ENCODE data around the gene DPYSL5. TPM values are rescaled to one million over a fixed set of nuclear protein-coding genes. Genes with fewer than 3 reads are reported as not detected.

Gene DPYSL5
- total and polyA plus RNA-seq, 2 donors (not counting 1 experiment from before 2014, with no cell fraction given): not detected

DNA sequence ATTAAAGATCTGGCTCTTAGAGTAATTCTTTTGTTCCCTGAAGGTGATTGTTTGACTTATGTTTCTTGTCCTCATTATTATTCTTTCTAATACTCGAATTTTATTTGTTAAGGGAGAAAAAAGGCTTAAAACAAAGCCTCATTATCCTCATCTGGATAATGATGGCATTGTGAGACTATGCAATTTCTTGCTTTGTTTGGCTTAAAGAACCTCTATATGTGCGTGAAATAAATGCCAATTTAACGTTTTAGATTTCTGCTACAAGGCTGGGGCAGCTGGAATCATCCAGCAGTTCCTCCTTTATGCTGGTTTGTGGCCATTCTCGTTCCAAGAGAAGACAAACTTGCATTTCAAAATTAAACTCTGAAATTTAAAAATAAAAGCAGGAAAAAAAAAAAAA lies 4.9 kb upstream of the DPYSL5 start:
- TF ChIP-seq EZH2 (IDR thresholded peaks at IDR 0.05; ENCODE audit: low read length, missing control alignments): no peak
- TF ChIP-seq, protein P1, sequence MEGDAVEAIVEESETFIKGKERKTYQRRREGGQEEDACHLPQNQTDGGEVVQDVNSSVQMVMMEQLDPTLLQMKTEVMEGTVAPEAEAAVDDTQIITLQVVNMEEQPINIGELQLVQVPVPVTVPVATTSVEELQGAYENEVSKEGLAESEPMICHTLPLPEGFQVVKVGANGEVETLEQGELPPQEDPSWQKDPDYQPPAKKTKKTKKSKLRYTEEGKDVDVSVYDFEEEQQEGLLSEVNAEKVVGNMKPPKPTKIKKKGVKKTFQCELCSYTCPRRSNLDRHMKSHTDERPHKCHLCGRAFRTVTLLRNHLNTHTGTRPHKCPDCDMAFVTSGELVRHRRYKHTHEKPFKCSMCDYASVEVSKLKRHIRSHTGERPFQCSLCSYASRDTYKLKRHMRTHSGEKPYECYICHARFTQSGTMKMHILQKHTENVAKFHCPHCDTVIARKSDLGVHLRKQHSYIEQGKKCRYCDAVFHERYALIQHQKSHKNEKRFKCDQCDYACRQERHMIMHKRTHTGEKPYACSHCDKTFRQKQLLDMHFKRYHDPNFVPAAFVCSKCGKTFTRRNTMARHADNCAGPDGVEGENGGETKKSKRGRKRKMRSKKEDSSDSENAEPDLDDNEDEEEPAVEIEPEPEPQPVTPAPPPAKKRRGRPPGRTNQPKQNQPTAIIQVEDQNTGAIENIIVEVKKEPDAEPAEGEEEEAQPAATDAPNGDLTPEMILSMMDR (conservative IDR thresholded peaks at IDR 0.05 in 1 of 2, IDR thresholded peaks at IDR 0.05 in 1 of 2; ENCODE audit: low read depth in 1 of 2, low read length in 2 of 2): no peak
- Histone ChIP-seq H3K27ac (ENCODE audit: insufficient read depth, low read length) (no peak overlapping the region), H3K4me1 (ENCODE audit: control insufficient read depth, extremely low read depth, insufficient read depth, low read length) (peaks cover 2% of the 10 kb centered on the region), H3K27me3 (ENCODE audit: control insufficient read depth, insufficient read depth, low read length) (peaks cover 22% of the 10 kb centered on the region), H4K20me1 (ENCODE audit: control insufficient read depth, extremely low read depth, insufficient read depth, low read length) (no peaks in the 10 kb centered on the region), H3K9me3 (ENCODE audit: control insufficient read depth, insufficient read depth, low read depth, low read length) (no peaks in the 10 kb centered on the region), H3K36me3 (ENCODE audit: control insufficient read depth, insufficient read depth, low read length) (no peaks in the 10 kb centered on the region), H3K4me3 (replicated peaks in 1 of 4; ENCODE audit: control extremely low read depth in 1 of 4, insufficient read depth in 1 of 4, low read depth in 3 of 4, low read length in 4 of 4) (no peak overlapping the region), H3K79me2 (ENCODE audit: control insufficient read depth, insufficient read depth, low read length) (no peaks in the 10 kb centered on the region), H2AFZ (ENCODE audit: low read length) (no peak overlapping the region), H3K4me2 (ENCODE audit: extremely low read depth, insufficient read depth, low read length) (no peak overlapping the region), H3K9ac (ENCODE audit: insufficient read depth, low read length) (no peak overlapping the region)
- no peak for DNase-seq (ENCODE audit: low read depth in 2 of 2)

DNA sequence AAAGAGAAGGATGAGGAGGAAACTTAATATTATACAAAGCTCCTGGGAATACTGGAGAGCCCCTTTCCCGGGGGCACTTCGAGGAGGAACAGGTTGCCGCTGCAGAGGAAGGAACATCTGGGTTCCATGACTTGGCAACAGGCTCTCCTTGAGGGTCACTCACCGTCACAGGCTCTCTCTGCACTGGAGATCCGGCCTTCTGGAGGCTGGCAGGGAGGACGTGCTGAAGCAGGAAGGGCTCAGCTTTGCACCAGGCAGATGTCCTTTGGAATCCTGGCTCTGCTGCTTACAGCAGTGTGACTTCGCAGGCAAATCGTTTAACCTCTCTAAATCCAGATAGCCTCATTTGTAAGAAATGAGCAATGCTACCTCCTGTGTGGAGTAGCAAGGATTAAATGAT lies 2.9 kb upstream of the DPYSL5 start:
- no peak for TF ChIP-seq EZH2 (IDR thresholded peaks at IDR 0.05; ENCODE audit: low read length, missing control alignments)
- TF ChIP-seq, protein P1 (conservative IDR thresholded peaks at IDR 0.05 in 1 of 2, IDR thresholded peaks at IDR 0.05 in 1 of 2; ENCODE audit: low read depth in 1 of 2, low read length in 2 of 2): no peak
- peaks cover 41% of the 10 kb centered on the region for H3K27me3 ChIP-seq (ENCODE audit: control insufficient read depth, insufficient read depth, low read length)
- no peak for DNase-seq (ENCODE audit: low read depth in 2 of 2)

DNA sequence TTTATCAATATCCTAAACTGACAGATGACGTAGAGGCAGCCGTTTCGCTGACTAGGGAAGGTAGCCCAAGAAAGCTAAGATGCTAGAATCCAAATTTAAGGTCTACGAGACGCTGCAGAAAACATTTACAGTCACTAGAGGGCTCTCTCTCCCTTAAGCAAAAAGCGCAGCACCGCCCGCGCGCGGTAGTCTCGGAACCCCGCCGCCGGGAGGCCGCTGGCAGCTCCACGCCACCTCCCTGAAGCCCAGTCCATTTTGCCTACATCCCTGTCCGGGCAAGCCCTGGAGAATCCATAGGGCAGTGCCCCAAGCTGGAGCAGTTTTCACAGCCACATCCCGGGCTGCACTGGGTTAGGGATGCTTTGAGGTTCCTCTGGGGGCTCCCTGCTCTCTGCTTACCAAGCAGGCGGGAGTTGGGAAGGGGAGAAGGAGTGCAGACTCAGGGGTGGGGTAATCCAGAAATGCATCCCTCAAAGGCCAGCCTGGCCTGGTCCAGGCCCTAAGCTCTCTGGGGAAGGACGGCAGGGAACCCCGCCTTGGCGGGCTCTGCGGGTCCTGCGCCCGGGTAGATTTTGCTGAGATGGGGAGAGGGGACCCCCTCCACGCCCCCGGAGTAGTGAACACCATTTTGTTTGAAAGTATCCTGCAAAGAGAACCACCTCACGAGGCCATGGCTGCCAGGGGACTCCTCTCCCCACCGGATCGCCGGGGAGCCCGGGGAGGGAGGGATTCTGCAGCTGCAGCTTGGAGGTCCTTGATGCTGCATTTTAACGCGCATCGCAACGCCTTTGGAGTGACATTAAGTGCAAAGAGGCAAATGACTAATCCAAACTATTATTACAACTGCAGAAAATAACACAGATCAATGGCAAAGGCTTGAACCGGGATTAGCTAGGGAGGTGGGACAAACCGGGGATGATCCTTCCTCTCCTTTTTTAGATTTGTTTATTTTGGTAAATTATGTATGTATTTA lies 1.3 kb upstream of the DPYSL5 start:
- Histone ChIP-seq H3K4me1 (ENCODE audit: control insufficient read depth, extremely low read depth, insufficient read depth, low read length) (peaks cover 2% of the 10 kb centered on the region), H3K27ac (ENCODE audit: insufficient read depth, low read length) (no peak overlapping the region), H3K4me2 (ENCODE audit: extremely low read depth, insufficient read depth, low read length) (peak overlapping the region; percentile 35), H3K27me3 (ENCODE audit: control insufficient read depth, insufficient read depth, low read length) (peaks cover 53% of the 10 kb centered on the region), H3K4me3 (replicated peaks in 1 of 4; ENCODE audit: control extremely low read depth in 1 of 4, insufficient read depth in 1 of 4, low read depth in 3 of 4, low read length in 4 of 4) (no peak overlapping the region), H3K9ac (ENCODE audit: insufficient read depth, low read length) (no peak overlapping the region), H3K79me2 (ENCODE audit: control insufficient read depth, insufficient read depth, low read length) (no peaks in the 10 kb centered on the region), H3K9me3 (ENCODE audit: control insufficient read depth, insufficient read depth, low read depth, low read length) (no peaks in the 10 kb centered on the region), H4K20me1 (ENCODE audit: control insufficient read depth, extremely low read depth, insufficient read depth, low read length) (no peaks in the 10 kb centered on the region), H2AFZ (ENCODE audit: low read length) (no peak overlapping the region), H3K36me3 (ENCODE audit: control insufficient read depth, insufficient read depth, low read length) (no peaks in the 10 kb centered on the region)
- DNase-seq (ENCODE audit: low read depth in 2 of 2): peak; percentile 66 to 76
- TF ChIP-seq EZH2 (IDR thresholded peaks at IDR 0.05; ENCODE audit: low read length, missing control alignments): peak; percentile 93
- TF ChIP-seq, protein P1 (conservative IDR thresholded peaks at IDR 0.05 in 1 of 2, IDR thresholded peaks at IDR 0.05 in 1 of 2; ENCODE audit: low read depth in 1 of 2, low read length in 2 of 2): peak; percentile 65 to 69

More for the DNA sequence above, 2.9 kb upstream of the DPYSL5 start:
- no peak overlapping the region for H3K4me3 ChIP-seq (replicated peaks in 1 of 4; ENCODE audit: control extremely low read depth in 1 of 4, insufficient read depth in 1 of 4, low read depth in 3 of 4, low read length in 4 of 4)
- H3K79me2 ChIP-seq (ENCODE audit: control insufficient read depth, insufficient read depth, low read length): no peaks in the 10 kb centered on the region
- no peak overlapping the region for H2AFZ ChIP-seq (ENCODE audit: low read length)
- no peaks in the 10 kb centered on the region for H3K36me3 ChIP-seq (ENCODE audit: control insufficient read depth, insufficient read depth, low read length)
- H3K4me2 ChIP-seq (ENCODE audit: extremely low read depth, insufficient read depth, low read length): no peak overlapping the region
- no peak overlapping the region for H3K27ac ChIP-seq (ENCODE audit: insufficient read depth, low read length)
- H3K4me1 ChIP-seq (ENCODE audit: control insufficient read depth, extremely low read depth, insufficient read depth, low read length): peaks cover 2% of the 10 kb centered on the region
- H3K9me3 ChIP-seq (ENCODE audit: control insufficient read depth, insufficient read depth, low read depth, low read length): no peaks in the 10 kb centered on the region
- no peak overlapping the region for H3K9ac ChIP-seq (ENCODE audit: insufficient read depth, low read length)
- H4K20me1 ChIP-seq (ENCODE audit: control insufficient read depth, extremely low read depth, insufficient read depth, low read length): no peaks in the 10 kb centered on the region
